K562 (cell line): ENCODE data around the gene CTTNBP2NL. TPM values are rescaled to one million over a fixed set of nuclear protein-coding genes. Genes with fewer than 3 reads are reported as not detected.

Experiments
- ATAC-seq: fragments of 200-7000 bp; cut with Tn5 transposase; 3 replicates; pipeline ENCODE4 v1.9.1; 2020; ENCODE audit warnings: moderate library complexity
- BruUV-seq: library from RNA; stranded (reverse); fragments of 400-500 nt; replicated peaks from 2 replicates; lab custom pipeline; 2021; lab: Mats Ljungman, UMichigan
- CTCF ChIA-PET: fragments of 300-600 bp; formaldehyde crosslinking; extraction: SDS; loops from one replicate; lab custom pipeline; 2021; ENCODE audit warnings: low intra/inter-chr PET ratio; lab: Yijun Ruan, JAX
- POLR2A ChIA-PET: fragments of 300-600, 350-650 bp; sonication (Branson Sonifier 250); formaldehyde crosslinking; extraction: SDS; loops from one replicate; lab custom pipeline; 2021; ENCODE audit warnings: antibody characterized with exemption, inconsistent platforms; lab: Yijun Ruan, JAX
- DNase-seq, 4 experiments: peaks; one replicate each; pipeline versions ENCODE4 v3.0.0 to v3.0.0-alpha.2; 2011 to 2018; ENCODE audit warnings: low spot score in 3 of 4, mixed read lengths in 3 of 4; ENCODE audit errors: extremely low read depth in 1 of 4
- FAIRE-seq: peaks from 2 replicates; lab custom pipeline; 2011; peaks lifted over from hg19 to GRCh38; lab: Jason Lieb, UNC
- H2AFZ ChIP-seq: 2 replicates; pipeline ENCODE4 v1.6.0; 2011; ENCODE audit warnings: low read depth, low read length, control low read depth, inconsistent platforms
- H3K27ac ChIP-seq: fragments of 200-600 bp; 3 replicates; pipeline ENCODE4 v1.8.0; 2011; ENCODE audit warnings: low read depth, mild to moderate bottlenecking, control low read depth, inconsistent platforms, low read length, moderate library complexity, mixed read lengths; ENCODE audit errors: extremely low read depth
- H3K27me3 ChIP-seq, 2 experiments: fragments of 300-600 bp in 1 of 2; 2 replicates in 1 of 2; 3 replicates in 1 of 2; pipeline versions ENCODE4 v1.6.0 to v1.8.0; 2011; ENCODE audit warnings: inconsistent platforms in 2 of 2, low read length in 2 of 2, mild to moderate bottlenecking in 1 of 2, mixed read lengths in 1 of 2, moderate library complexity in 1 of 2; ENCODE audit not compliant: control insufficient read depth in 2 of 2, insufficient read depth in 2 of 2
- H3K36me3 ChIP-seq: fragments of 300-600 bp; 3 replicates; pipeline ENCODE4 v1.8.0; 2011; ENCODE audit warnings: mild to moderate bottlenecking, low read length, inconsistent platforms; ENCODE audit not compliant: control insufficient read depth, insufficient read depth
- H3K4me1 ChIP-seq, 2 experiments: fragments of 200-600 bp in 1 of 2; replicated peaks in 1 of 2; 2 replicates in 1 of 2; 3 replicates in 1 of 2; pipeline versions ENCODE4 v1.5.1 to v1.8.0; 2011; ENCODE audit warnings: inconsistent platforms in 2 of 2, low read length in 2 of 2, mild to moderate bottlenecking in 1 of 2, mixed read lengths in 1 of 2, moderate library complexity in 1 of 2; ENCODE audit not compliant: control insufficient read depth in 2 of 2, insufficient read depth in 2 of 2
- H3K4me2 ChIP-seq: 2 replicates; pipeline ENCODE4 v1.6.1; 2011; ENCODE audit warnings: low read length, control low read depth, inconsistent platforms, mixed read lengths; ENCODE audit not compliant: insufficient read depth
- H3K4me3 ChIP-seq: fragments of 200-600 bp; sonication (generic), shearing (Covaris generic); 2 replicates; pipeline ENCODE4 v1.5.1; 2016; ENCODE audit warnings: control low read depth, inconsistent platforms
- H3K79me2 ChIP-seq: fragments of 200-600 bp; 3 replicates; pipeline ENCODE4 v1.8.0; 2011; ENCODE audit warnings: low read length, inconsistent platforms; ENCODE audit not compliant: control insufficient read depth, insufficient read depth
- H3K9ac ChIP-seq, 2 experiments: 2 replicates each; pipeline versions ENCODE4 v1.6.0 to v1.6.1; 2011; ENCODE audit warnings: low read depth in 2 of 2, low read length in 2 of 2, control low read depth in 1 of 2, inconsistent platforms in 1 of 2, mild to moderate bottlenecking in 1 of 2, mixed read lengths in 1 of 2; ENCODE audit not compliant: insufficient read depth in 1 of 2
- H3K9me1 ChIP-seq: one replicate; pipeline ENCODE4 v1.6.0; 2011; ENCODE audit warnings: inconsistent platforms, mild to moderate bottlenecking, low read length, moderate library complexity; ENCODE audit not compliant: control insufficient read depth, insufficient read depth
- H3K9me3 ChIP-seq: replicated peaks from 2 replicates; pipeline ENCODE4 v1.5.1; 2011; ENCODE audit warnings: low read depth, low read length, inconsistent platforms; ENCODE audit not compliant: control insufficient read depth, insufficient read depth
- H4K20me1 ChIP-seq: replicated peaks from 2 replicates; pipeline ENCODE4 v1.6.1; 2011; ENCODE audit warnings: low read length, inconsistent platforms, mixed read lengths; ENCODE audit not compliant: control insufficient read depth, insufficient read depth
- DDX20 ChIP-seq: fragments of 450-650 bp; IDR thresholded peaks from 2 replicates; pipeline ENCODE4 v1.6.1; 2016; ENCODE audit warnings: missing genetic modification characterization, low read depth, mild to moderate bottlenecking, missing compliant biosample characterization, moderate library complexity
- HMG20A ChIP-seq: fragments of 450-650 bp; formaldehyde crosslinking; conservative IDR thresholded peaks from 2 replicates; pipeline ENCODE4 v1.4.0; 2020; ENCODE audit warnings: mild to moderate bottlenecking, mixed read lengths
- HNRNPH1 ChIP-seq: fragments of 200-400 bp; formaldehyde crosslinking; optimal IDR thresholded peaks from 2 replicates; pipeline ENCODE3; 2017; ENCODE audit warnings: low read depth, mild to moderate bottlenecking, low read length, moderate library complexity
- LCOR ChIP-seq: sonication (generic); formaldehyde crosslinking; IDR thresholded peaks from 2 replicates; pipeline ENCODE4 v1.8.0; 2022; ENCODE audit warnings: mild to moderate bottlenecking, missing genetic modification reagents
- POLR3A ChIP-seq: IDR thresholded peaks from 2 replicates; pipeline ENCODE4 v1.6.1; 2011; ENCODE audit warnings: borderline replicate concordance, mild to moderate bottlenecking, moderate library complexity; ENCODE audit not compliant: insufficient read length, insufficient read depth; ENCODE audit errors: extremely low read depth
- RB1 ChIP-seq: fragments of 450-650 bp; IDR thresholded peaks from 2 replicates; pipeline ENCODE4 v1.6.1; 2017; ENCODE audit warnings: low read depth, mild to moderate bottlenecking
- SNRNP70 ChIP-seq: fragments of 200-400 bp; formaldehyde crosslinking; optimal IDR thresholded peaks from 2 replicates; pipeline ENCODE3; 2017; ENCODE audit warnings: low read depth, low read length
- ZC3H4 ChIP-seq: sonication (generic); formaldehyde crosslinking; IDR thresholded peaks from 2 replicates; pipeline ENCODE4 v1.9.0; 2021; ENCODE audit warnings: missing genetic modification reagents, borderline replicate concordance
- ZNF23 ChIP-seq: fragments of 250-450 bp; sonication (Bioruptor Pico); IDR thresholded peaks from 2 replicates; pipeline ENCODE4 v1.4.0; 2020; ENCODE audit warnings: mild to moderate bottlenecking
- ZZZ3 ChIP-seq: fragments of 450-650 bp; IDR thresholded peaks from 2 replicates; pipeline ENCODE4 v1.6.1; 2016; ENCODE audit warnings: antibody characterized with exemption, mild to moderate bottlenecking, moderate library complexity
- WGBS: fragments of 100-300 bp; shearing (Covaris generic); methylation state at CpG from one replicate; pipeline ENCODE4 v1.1.6; 2016; ENCODE audit warnings: low coverage, mixed read lengths; ENCODE audit not compliant: insufficient coverage; ENCODE audit errors: missing lambda C conversion rate; 5-methylcytosine and 5-hydroxymethylcytosine counted together
- in situ Hi-C: fragments of 300-500 bp; cut with MboI; formaldehyde crosslinking; loops from 4 replicates; pipeline ENCODE4 v1.15.0; 2018; ENCODE audit warnings: inconsistent platforms, mixed read lengths
- intact Hi-C: fragments of 100-400 bp; cut with micrococcal nuclease; formaldehyde crosslinking; loops from 2 replicates; pipeline ENCODE4 v1.14.2; 2022
- polyA plus RNA-seq, 8 experiments: library from polyadenylated mRNA; depleted of rRNA in 4 of 8; stranded (reverse) in 5 of 8; unstranded in 3 of 8; fragments of >200 nt; fragmentation: Nextera tagmentation in 2 of 8; fragmentation: Illumina TruSeq in 1 of 8; extraction: Ambion mirVana in 2 of 8; extraction: Trizol in 1 of 8; gene quantifications; 2 replicates each; pipeline versions ENCODE4 v1.2.1 to v1.2.3, GENCODE V29; 2011 to 2014; ENCODE audit warnings: inconsistent platforms in 1 of 8, missing spikeins in 1 of 8
- total RNA-seq, 7 experiments: library from RNA; depleted of rRNA in 6 of 7; stranded (reverse); fragments of >200 nt in 6 of 7; fragmentation: Illumina TruSeq in 2 of 7; extraction: Trizol in 2 of 7; gene quantifications; 2 replicates each; pipeline versions ENCODE4 v1.2.1 to v1.2.3, GENCODE V29; 2011 to 2021; ENCODE audit warnings: low replicate concordance in 1 of 7
- TF ChIP-seq, protein P1 (sequence below): fragments of 250-450 bp; sonication (Bioruptor Pico); IDR thresholded peaks from 2 replicates; pipeline ENCODE4 v1.9.0; 2021; ENCODE audit warnings: mild to moderate bottlenecking, inconsistent platforms
- TF ChIP-seq, protein P2 (sequence below): sonication (generic); formaldehyde crosslinking; IDR thresholded peaks from 2 replicates; pipeline ENCODE4 v1.8.0; 2022; ENCODE audit warnings: mild to moderate bottlenecking, low read depth, missing genetic modification reagents
- TF ChIP-seq, protein P3 (sequence below): fragments of 450-650 bp; IDR thresholded peaks from 2 replicates; pipeline ENCODE4 v1.6.1; 2016; ENCODE audit warnings: antibody characterized with exemption

Gene CTTNBP2NL
- total and polyA plus RNA-seq, 9 of the 15 experiments (the other 6 are each of a cell fraction or from before 2014, with no cell fraction given) = 0.27 to 1.4 (median 0.62) TPM

DNA sequence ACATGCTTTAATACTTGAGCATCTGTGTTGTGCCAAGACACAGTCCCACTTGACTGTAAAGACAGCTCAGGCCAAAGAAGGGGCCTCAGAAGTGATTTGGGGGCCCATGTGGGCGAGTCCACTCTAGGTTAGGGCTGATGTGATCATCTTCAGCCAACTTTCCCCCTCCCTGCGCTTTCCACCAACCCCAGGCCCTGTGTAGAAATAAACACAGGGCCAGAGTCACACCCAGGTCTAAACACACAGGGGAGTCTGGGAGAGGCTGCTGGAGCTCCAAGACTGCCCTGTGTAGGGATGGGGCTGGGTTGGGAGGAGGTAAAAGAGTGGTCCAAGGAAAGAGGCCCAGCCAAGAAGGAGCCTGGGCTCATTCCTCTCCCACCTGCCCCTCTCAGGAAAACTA is 110.3 kb downstream of the CTTNBP2NL start:
- H3K9me3 ChIP-seq = no peaks in the 10 kb centered on the region
- no peak overlapping the region for H3K9ac ChIP-seq
- no peak for DNase-seq
- intact Hi-C loops (no loop called here), in situ Hi-C loops (no loop called here)
- no peak overlapping the region for H3K27ac ChIP-seq
- ChIA-PET CTCF (no interaction called here), POLR2A (no interaction called here)
- TF ChIP-seq ZC3H4 (CRISPR knock-in tag) (no peak), RB1 (no peak), ZZZ3 (no peak), ZNF23 (no peak), HNRNPH1 (no peak), LCOR (CRISPR knock-in tag) (no peak), DDX20 (tag) (no peak), SNRNP70 (no peak), POLR3A (no peak), HMG20A (CRISPR knock-in tag) (no peak)
- TF ChIP-seq, protein P1, sequence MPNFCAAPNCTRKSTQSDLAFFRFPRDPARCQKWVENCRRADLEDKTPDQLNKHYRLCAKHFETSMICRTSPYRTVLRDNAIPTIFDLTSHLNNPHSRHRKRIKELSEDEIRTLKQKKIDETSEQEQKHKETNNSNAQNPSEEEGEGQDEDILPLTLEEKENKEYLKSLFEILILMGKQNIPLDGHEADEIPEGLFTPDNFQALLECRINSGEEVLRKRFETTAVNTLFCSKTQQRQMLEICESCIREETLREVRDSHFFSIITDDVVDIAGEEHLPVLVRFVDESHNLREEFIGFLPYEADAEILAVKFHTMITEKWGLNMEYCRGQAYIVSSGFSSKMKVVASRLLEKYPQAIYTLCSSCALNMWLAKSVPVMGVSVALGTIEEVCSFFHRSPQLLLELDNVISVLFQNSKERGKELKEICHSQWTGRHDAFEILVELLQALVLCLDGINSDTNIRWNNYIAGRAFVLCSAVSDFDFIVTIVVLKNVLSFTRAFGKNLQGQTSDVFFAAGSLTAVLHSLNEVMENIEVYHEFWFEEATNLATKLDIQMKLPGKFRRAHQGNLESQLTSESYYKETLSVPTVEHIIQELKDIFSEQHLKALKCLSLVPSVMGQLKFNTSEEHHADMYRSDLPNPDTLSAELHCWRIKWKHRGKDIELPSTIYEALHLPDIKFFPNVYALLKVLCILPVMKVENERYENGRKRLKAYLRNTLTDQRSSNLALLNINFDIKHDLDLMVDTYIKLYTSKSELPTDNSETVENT (CRISPR knock-in tag) = no peak
- TF ChIP-seq, protein P2, sequence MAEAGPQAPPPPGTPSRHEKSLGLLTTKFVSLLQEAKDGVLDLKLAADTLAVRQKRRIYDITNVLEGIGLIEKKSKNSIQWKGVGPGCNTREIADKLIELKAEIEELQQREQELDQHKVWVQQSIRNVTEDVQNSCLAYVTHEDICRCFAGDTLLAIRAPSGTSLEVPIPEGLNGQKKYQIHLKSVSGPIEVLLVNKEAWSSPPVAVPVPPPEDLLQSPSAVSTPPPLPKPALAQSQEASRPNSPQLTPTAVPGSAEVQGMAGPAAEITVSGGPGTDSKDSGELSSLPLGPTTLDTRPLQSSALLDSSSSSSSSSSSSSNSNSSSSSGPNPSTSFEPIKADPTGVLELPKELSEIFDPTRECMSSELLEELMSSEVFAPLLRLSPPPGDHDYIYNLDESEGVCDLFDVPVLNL (CRISPR knock-in tag) = no peak
- TF ChIP-seq, protein P3, sequence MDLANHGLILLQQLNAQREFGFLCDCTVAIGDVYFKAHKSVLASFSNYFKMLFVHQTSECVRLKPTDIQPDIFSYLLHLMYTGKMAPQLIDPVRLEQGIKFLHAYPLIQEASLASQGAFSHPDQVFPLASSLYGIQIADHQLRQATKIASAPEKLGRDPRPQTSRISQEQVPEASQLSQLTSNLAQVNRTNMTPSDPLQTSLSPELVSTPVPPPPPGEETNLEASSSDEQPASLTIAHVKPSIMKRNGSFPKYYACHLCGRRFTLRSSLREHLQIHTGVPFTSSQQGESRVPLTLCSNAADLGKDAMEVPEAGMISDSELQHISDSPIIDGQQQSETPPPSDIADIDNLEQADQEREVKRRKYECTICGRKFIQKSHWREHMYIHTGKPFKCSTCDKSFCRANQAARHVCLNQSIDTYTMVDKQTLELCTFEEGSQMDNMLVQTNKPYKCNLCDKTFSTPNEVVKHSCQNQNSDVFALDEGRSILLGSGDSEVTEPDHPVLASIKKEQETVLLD = no peak
- FAIRE-seq = no peak
- no peak overlapping the region for H3K4me2 ChIP-seq
- H3K79me2 ChIP-seq = no peaks in the 10 kb centered on the region
- WGBS = 3% methylated on average over 2 of the region's 2 CpGs
- H2AFZ ChIP-seq = no peak overlapping the region
- H4K20me1 ChIP-seq = 0 out of 2 replicates have a peak, but pooled peaks cover 4% of the 10 kb centered on the region
- no TSS peak for BruUV-seq
- H3K27me3 ChIP-seq = peaks cover 49 to 91% of the 10 kb centered on the region in 2 experiments
- peaks cover 0 to 34% of the 10 kb centered on the region in 2 experiments; a peak in 4 of 5 replicates for H3K4me1 ChIP-seq
- no peaks in the 10 kb centered on the region for H3K36me3 ChIP-seq
- no peak overlapping the region for H3K4me3 ChIP-seq
- ATAC-seq = no peak
- no peaks in the 10 kb centered on the region for H3K9me1 ChIP-seq
